LNCaP clone FGC (cell line): Measurements from ENCODE around the gene C8A.

Source experiments
- DNase-seq: peaks from one replicate; pipeline ENCODE4 v3.0.0-alpha.2; 2011; ENCODE audit warnings: low read depth
- H3K4me3 ChIP-seq: 2 replicates; pipeline ENCODE4 v1.5.1; 2011; ENCODE audit warnings: mild to moderate bottlenecking, low read depth, low read length, control low read depth
- TF ChIP-seq, protein P1 (sequence below): IDR thresholded peaks from 2 replicates; pipeline ENCODE4 v1.5.1; 2012; ENCODE audit warnings: mild to moderate bottlenecking; ENCODE audit not compliant: control insufficient read depth, insufficient read depth; ENCODE audit errors: extremely low read depth

C8A gene

DNA sequence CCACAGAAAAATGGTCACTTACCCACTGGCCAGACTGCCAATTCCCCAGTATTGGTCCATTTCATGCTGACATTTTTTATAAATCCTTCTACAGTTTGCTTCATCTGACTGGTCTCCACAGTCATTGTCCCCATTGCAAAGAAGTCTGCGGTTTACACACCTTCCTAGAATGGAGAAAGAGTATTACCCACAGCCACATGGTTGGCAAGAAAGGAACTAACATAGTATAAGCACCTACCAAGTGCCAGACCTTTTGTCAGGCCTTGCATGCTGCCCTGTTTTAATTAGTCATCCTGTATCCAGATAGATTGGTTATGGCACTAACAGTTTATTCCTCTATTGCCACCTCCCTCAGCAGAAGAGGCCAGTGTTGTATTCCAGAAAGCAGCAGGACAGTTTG, 100.1 kb downstream of the C8A start:
- no peak overlapping the region for H3K4me3 ChIP-seq
- TF ChIP-seq, protein P1, sequence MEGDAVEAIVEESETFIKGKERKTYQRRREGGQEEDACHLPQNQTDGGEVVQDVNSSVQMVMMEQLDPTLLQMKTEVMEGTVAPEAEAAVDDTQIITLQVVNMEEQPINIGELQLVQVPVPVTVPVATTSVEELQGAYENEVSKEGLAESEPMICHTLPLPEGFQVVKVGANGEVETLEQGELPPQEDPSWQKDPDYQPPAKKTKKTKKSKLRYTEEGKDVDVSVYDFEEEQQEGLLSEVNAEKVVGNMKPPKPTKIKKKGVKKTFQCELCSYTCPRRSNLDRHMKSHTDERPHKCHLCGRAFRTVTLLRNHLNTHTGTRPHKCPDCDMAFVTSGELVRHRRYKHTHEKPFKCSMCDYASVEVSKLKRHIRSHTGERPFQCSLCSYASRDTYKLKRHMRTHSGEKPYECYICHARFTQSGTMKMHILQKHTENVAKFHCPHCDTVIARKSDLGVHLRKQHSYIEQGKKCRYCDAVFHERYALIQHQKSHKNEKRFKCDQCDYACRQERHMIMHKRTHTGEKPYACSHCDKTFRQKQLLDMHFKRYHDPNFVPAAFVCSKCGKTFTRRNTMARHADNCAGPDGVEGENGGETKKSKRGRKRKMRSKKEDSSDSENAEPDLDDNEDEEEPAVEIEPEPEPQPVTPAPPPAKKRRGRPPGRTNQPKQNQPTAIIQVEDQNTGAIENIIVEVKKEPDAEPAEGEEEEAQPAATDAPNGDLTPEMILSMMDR = no peak
- no peak for DNase-seq

DNA sequence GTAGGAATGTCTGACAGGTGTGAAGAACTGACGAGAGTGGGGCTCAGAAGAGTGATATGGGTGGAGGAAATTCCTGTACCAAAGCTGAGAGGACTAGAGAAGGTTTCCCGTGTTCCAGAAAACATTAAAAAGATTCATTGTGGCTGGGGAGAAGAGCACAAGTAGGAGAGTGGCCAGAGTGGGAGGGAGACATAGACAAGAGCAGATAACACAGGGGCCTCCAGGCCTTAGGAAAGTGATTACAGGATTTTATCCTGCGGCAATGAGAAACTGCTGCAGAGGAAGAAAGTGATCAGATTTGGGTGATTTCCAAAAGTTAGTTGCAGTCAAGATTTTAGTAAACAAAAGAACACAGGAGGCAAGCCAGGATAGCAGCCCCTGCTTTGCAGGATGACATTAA, 103.3 kb downstream of the C8A start:
- no peak overlapping the region for H3K4me3 ChIP-seq
- no peak for DNase-seq
- TF ChIP-seq, protein P1 = no peak

DNA sequence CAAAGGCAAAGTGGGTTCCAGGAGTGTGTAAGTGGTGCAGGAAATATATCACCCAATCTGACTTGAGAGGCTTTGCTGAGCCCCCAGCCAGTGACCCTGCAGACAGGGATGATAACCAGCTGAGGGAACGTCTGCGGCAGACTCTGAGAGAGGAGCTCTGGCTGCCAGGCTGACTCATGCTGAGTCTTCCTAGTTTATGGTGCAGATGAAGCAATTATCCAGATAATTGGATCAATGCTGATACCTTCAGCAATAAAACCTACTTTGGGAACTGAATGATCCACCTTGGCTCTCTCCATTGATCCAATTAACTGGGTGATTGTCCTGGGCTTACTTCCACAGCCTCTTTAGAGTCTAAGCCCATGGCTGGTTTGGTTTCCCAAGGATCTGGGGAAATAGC, 103.9 kb downstream of the C8A start:
- H3K4me3 ChIP-seq = no peak overlapping the region
- TF ChIP-seq, protein P1 = no peak
- DNase-seq = no peak

DNA sequence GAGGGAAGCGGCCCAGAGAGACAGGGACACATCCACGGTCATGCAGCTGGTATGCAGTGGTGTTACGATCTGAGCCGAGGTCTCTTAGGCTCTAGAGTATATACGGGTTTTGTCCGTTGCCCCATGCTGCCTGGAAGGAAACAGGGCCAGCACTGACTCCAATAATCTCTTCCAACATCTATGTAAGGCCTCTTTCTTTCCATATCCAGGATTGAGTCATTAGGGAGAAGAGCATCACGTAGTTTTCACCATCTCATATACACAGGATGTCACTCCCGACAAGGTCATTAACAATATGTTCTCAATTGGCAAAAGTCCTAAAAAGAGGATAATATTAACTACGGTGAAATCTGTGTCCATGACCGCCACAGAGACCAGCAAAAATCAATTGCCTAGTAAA, 106.8 kb downstream of the C8A start:
- no peak for DNase-seq
- TF ChIP-seq, protein P1 = no peak
- no peak overlapping the region for H3K4me3 ChIP-seq

DNA sequence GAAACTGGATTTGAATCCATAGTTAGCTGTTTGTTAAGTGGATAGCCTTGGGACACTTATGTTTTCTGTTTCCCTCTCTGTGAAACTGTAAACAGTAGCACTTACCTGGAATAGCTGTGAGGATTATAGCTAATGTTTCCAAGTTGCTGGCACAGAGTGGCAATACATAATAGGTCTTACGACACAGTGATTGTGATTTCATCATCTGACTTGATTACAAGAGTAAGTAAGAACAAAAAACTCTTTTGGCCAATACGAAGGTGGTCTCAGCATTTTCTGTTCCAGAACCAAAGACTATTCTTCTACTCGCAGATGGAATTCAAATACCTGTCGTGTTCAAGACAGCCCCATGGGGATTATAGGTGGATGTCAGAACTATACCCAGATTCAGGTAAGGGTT, 109.1 kb downstream of the C8A start:
- no peak for DNase-seq
- TF ChIP-seq, protein P1 = no peak
- H3K4me3 ChIP-seq = no peak overlapping the region

DNA sequence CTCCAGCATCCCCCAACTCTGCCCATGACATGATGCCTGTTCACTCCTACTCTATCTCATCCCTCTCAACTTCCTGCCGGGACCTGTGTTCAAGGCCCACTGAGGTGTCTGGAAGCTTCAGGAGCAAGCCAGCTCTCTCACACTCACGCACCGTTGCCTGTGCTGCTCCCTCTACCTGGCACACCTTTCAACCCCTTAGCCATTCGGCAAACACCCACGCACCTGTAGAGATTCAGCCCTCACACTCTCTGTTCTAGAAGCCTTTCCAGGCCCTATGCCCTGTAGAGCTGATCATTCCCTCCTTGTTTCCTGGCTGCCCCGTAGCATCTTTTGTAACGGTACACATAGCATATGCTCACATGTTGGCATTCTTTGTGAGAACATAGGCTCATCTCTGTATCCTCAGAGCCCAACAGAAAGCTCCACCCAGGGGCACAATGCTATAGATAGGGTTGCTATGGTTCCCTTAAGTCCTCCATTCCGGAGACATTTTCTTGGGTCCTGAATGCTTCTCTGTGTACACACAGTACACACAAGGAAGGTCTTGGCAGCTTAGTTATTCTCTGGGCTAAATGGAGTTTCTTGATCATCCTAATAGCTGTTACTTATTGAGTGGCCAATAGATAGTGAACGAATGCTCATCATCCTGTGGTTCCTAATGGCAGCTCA, 109.9 kb downstream of the C8A start:
- TF ChIP-seq, protein P1 = no peak
- DNase-seq = no peak

DNA sequence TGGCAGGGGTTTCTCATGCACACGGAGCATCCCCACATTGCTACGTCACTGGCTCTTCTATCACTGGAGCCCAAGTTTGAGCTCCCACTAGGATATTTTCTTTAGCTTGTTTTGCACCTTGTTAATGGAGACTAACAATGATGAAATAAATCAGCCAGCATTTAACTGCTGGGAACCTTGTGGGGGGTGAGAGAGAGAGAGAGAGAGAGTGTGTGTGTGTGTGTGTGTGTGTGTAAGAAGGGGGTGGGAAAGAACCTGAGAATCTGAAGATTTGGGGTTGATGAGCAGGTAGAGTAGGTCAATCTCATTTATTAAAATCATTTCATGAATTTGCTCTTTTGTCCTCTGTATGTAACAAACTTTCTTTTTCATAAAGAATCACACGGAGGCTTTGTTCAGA, 110.6 kb downstream of the C8A start:
- H3K4me3 ChIP-seq = no peak overlapping the region
- no peak for DNase-seq
- TF ChIP-seq, protein P1 = no peak

More for the DNA sequence above, 109.9 kb downstream of the C8A start:
- no peak overlapping the region for H3K4me3 ChIP-seq
